Retina (tissue), 1 donor: ENCODE measurements around the gene WNT7A.

Experiments used
- DNase-seq: peaks from one replicate; pipeline ENCODE4 v3.0.0-alpha.2; 2016

The WNT7A gene

DNA sequence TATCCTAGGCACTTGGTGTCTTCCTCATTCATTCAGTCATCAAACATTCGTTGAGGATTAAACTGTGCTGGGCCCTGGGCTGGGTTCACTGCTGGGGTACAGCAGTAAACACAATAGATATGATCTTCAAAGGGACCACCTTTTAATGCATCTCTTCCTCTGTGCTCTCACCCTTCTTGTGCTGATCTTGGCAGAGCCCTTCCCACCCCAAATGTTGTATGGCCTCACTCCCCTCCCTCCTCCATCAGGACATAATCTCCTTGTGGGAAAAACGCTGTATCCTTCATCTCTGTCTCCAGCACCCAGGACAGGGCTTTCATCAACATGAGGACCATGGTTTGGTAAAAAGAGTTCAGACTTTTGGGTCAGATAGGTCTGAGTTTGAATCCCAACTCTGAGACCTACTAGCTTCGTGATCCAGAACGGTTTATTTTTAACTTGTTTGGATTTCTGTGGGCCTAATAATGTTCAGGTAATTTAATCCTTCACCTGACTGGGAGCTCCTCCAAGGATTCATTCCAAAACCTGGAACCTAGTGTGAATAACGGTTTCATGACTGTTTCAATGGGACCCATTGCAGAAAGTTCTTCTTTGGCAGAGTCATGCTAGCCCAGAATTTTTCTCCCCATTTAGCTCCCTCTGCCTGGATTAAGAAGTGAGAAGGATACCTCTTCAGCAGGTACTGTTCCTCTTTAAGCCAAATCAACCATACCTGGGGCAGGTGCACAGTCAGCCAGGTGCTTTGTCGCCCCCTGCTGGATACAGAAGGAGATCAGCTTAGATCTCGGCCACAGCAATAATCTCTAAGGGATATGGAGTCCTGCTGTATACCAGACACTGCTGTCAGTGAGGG, 5.2 kb upstream of the WNT7A start:
- peak; percentile 39 for DNase-seq

DNA sequence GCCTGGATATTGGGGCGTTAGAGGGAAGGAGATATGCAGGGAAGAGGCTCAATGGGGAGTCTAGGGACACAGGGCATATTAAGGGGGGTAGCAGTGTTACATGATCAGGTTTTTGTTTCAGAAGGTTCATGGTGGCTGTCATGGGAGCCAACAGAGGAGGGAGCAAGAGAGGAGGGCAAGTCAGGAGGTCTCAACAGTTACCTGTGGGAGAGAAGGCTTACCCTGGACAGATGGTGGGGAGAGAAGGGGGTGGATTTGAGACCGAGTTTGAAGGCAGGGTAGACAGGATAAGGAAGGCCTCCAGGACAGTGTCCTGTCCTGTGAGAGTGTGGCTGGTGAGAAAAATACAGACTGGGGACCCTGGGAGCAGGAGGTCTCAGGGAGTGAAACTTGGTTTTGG, 3.8 kb upstream of the WNT7A start:
- no peak for DNase-seq

DNA sequence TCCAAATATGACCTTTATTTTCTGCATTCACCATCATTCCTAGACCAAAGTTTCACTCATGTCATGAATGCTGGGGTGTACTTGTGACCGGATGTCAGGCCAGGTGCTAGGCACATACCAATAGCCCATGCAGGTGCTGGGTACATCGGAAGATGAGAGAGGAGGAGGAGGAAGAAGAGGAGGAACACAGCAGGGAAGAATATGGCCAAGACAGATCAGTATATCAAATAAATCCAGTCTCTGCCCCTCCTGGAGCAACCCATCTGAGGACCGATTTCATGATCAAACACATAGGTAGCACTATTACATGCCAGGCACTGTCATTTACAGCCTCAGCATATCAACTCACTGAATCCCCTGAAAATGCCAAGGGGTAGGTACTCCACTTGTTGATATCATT, 3.0 kb upstream of the WNT7A start:
- no peak for DNase-seq

DNA sequence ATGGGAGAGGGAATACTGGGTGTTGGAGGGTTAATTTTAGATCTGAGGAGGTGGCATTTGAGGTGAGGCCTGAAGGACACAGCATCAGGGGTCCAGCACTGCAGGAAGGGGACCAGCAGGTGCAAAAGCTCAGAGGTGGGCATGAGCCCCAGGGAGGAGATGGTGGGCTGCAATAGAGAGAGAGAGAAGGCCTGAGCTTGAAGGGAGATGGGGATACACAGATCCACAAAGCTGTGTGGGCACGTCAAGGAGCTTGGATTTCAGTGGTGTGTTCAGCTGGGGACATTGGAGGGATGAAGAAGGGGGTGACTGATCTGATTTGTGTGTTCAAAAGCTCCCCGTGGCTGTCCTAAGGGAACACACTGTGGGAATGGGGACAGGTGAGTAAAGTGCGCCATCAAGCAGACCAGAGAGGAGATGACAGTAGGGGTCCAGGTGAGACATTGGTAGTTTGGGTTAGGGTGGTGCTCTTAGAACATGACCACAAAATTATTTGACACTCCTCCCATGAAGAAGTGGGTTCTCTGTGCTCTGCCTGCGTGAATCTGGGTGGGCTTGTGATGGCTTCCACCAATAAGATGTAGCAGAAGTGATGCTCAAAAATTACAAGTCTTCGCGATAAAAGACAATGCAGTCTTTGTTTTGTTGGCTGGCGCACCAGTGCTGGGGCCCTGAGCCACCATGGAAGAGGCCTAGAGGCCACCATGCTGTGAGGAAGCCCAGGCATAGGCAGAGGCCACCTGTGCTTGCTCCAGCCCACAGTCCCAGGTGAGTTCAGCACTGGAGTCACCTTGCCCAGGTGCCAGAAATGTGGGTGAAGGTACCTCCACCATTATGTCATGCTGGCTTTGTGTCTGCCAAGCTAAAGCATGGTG, 1.9 kb upstream of the WNT7A start:
- DNase-seq, result no peak

DNA sequence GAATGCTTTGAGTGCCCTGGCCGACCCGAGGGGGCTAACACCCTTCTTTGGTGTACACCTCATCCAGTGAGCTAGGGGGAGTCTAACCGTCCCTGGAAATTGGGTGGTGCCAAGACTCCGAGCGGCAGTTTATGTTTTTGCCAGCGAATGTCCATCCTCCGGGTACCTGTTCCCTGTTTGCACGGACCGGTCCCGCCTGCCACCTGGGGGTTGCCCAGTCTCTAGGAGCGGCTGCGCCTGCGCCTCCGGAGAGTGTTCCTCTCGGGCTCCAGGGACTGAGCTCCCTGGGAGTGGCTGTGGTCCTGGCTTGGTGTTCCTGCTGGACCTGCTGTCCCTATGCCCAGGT, 913 bp upstream of the WNT7A start:
- DNase-seq, result no peak

DNA sequence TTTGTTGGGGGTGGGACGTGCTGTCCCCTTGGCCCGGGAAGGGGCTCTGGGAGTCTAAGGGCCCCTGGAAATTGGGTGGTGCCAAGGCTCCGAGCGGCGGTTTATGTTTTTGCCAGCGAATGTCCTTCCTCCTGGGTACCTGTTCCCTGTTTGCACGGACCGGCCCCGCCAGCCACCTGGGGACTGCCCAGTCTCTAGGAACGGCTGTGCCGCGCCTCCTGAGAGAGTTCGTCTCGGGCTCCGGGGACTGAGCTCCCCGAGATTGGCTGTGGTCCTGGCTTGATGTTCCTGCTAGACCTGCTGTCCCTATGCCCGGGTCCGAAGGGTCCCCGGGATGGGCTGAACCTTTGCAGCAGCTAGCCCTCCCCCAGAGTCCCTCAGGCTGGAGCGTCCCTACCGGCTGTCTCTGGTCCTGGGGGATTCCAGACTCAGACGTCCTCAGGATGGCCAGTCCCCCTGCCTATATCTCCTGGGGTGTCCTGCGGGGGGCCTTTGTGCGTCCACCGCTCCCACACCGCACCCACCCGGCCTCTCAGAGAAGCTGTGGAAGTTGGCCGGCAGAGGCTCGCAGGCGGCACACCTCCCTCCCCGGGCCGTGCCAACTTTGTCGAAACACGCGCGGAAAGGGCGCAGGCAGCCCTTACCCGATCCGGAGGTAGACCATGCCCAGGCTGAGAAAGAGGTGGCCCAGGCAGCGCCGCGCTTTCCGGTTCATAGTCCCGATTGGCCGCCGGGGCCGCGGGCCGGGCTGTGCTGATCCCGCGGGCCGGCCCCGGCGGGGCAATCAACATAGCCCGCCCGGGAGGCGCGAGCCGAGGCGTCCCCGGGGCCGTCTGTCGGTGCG, 547 bp downstream of the WNT7A start:
- DNase-seq, result peak; percentile 74

DNA sequence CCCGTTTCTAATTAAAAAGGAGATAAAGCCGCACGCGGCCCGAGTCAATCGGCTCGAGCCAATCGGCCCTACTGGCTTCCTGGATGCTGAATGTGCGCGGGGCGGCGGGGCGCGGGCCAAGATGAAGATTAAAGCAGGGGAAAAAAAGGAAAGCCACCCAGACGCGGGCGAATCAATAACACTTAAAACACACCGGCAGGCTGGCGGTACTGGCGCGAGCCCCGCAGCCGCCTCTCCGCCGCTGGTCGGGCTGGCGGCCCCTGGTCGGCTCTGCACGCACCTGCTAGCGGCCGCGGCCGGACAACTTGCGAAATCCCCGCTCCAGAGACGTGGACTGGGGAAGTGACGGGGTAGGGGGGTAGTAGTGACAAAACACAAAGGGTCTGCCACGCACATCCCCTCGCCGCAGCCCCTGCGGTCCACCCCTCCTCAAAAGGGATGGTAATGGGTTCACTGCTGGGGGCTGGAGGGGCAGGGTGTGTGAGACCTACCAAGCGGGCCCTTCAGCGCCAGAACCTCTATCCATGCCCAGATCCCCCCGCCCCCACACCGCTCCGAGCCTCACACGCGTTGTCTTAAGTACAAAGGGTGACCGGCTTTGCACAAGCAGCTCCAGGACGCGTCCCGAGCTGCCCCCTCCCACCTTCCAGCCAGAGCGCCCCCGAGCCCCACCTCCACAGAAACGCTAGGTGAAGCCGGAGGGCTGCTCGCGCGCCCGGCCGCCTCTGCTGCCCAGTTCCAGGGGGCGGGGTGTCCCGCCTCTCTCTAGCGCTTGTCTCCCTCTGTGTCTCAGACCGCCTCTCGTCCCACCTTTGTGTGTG, 1.4 kb downstream of the WNT7A start:
- DNase-seq, result peak; percentile 79

DNA sequence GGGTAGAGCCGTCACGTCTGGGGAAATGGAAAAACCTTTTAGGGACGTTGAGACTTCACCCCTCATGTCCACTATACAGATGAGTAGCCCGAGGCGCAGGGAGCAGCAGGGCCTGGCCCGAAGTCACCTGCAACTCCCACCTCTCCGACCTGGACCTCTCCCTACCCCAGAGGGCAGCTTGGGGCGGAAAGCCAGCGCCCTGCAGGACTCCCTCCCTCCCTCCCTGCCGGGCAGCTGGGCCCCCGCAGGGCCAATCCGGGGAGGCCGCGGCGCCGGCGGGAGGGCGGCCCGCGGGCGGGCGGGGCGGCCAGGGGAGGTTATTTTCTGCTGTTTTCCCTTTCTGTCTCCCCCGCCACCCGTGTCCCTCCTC, 2.0 kb downstream of the WNT7A start:
- no peak for DNase-seq

DNA sequence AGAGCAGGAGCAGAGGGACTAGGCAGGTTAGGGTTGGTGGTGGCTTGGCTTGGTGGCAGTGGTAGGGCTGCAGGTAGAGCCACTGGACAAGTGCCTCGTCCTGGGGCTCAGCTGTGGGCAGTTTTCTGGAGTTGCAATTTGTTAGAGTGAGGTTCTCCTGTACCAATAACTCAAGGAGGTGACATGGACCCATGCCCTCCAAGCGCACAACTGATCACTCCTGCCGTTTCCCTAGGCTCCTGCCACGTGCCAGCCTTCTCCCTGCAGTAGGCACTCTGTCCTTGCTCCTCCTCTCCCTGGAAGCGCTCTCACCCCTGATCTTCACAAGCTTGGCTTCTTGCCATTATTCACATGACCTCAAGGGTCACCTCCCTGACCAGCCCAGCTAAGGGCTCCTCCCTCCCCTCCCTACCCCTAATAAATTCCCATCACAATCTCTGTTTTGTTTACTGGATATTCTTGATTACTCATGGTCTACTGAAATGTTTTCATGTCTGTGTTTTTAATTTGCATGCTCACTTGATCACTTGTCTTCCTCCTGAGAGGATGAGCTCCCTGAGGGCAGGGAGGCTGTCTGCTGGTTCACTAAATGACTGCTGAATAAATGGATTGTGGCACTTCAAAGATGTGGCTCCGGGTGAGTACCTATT, 3.3 kb downstream of the WNT7A start:
- no peak for DNase-seq

DNA sequence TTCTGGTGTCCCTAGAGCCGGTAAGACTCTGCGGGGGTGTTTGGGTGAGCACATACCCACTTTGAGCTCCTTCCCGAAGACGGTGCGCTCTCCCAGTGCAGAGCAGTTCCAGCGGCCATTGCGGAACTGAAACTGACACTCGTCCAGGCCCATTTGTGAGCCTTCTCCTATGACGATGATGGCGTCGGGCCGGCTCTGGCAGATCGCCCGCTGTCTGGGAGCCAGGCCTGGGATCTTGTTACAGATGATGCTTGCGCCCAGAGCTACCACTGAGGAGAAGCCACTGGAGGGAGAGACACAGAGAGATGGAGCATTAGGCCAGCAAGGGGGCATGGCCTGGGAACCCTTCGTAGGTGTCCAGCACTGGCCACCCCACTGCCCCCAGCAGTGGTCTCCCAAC, 5.0 kb downstream of the WNT7A start:
- DNase-seq, result no peak

DNA sequence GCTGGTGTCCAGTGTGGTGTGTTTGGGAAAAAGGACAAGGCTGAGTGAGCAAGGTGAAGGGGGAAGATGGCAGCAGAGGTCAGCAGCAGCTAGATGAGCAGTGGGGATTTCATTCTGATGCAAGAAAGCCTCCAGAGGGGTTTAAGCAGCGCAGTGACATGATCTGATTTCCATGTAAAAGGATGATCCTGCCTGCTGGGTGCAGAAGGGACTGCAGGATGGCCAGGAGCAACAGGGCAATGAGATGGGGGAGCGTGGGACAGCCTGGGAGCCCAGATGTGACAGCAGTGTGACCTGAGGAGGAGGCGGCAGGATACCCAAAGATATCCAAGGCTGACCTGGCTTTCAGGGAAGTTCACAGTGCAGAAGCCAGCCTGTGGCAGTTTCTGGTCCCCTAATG, 6.1 kb downstream of the WNT7A start:
- no peak for DNase-seq

DNA sequence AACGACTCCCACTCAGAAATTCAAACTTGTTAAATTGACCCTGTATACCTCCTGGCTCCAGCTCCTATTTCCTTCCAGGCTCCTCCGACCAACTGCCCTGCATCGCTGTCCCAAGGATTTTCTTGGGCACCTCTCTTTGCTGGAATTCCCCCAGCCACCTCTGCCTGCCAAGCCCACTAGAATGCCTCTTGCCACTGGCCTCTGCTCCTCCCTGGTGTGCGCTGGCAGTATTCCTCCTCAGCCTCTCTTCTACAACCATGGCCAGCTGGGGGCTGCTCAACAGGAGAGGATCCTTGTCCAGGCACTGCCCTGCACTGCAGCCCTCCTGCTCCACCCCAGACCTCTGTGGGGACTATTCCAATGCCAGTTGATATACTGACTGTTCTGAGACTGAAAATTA, 7.4 kb downstream of the WNT7A start:
- no peak for DNase-seq

DNA sequence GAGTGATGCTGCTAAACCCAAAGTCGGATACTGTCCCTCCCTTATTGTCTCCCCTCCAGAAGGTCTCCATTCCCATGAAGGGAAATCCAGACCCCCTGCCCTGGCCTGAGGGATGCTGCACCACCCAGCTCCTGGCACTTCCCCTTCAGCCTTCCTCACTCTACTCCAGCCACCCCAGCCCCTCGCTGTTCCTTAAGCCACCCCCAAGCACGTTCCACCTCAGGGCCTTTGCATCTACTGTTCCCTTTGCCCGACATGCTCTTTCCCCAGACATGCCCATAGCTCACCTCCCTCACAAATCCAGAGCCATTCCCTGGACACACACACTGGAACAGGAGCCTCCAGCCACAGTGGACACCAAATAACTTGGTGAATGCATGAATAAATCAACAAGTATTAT, 8.1 kb downstream of the WNT7A start:
- no peak for DNase-seq

DNA sequence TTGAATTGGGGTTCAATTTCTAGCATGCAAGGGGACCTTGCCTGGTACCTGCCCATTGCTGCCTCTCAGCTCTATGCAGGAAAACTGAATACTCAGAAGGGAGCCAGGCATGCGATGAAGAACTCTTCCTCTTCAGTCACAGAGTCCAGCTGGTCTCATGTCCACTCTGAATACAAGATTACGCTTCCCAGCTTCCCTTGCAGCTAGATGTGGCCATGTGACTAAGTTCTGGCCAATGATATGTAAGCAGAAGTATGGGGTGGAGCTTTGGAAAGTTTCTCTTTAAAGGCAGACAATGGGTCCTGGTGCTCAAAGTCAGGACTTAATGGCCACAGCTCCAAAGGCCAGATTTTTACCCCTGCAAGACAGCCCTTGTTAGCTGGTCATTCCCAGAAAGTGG, 9.0 kb downstream of the WNT7A start:
- no peak for DNase-seq

DNA sequence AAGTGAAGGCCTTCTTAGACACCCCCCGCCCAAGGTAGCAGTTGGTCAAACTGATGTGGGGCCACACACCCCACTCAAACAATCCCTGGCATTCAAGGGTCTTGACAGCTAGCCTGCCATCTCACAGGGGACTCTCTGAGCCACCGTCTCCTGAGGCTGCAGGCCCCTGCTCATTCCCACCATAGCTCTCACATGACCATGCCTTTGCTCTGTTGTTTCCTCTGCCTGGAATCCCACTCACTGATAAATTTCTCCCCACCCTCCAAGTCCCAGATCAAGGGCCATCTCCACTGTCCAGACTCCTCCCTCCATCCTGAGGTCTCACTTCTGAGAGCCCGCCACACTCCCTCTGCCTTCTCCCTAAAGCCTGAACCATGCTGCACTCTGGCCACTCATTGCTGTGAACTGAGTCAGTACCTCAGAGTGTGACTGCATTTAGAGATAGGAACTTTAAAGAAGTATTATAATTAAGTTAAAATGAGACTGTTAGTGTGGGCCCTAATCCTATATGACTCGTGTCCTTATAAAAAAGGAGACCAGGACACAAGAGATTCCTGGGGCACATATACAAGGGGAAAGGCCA, 10.0 kb downstream of the WNT7A start:
- no peak for DNase-seq

DNA sequence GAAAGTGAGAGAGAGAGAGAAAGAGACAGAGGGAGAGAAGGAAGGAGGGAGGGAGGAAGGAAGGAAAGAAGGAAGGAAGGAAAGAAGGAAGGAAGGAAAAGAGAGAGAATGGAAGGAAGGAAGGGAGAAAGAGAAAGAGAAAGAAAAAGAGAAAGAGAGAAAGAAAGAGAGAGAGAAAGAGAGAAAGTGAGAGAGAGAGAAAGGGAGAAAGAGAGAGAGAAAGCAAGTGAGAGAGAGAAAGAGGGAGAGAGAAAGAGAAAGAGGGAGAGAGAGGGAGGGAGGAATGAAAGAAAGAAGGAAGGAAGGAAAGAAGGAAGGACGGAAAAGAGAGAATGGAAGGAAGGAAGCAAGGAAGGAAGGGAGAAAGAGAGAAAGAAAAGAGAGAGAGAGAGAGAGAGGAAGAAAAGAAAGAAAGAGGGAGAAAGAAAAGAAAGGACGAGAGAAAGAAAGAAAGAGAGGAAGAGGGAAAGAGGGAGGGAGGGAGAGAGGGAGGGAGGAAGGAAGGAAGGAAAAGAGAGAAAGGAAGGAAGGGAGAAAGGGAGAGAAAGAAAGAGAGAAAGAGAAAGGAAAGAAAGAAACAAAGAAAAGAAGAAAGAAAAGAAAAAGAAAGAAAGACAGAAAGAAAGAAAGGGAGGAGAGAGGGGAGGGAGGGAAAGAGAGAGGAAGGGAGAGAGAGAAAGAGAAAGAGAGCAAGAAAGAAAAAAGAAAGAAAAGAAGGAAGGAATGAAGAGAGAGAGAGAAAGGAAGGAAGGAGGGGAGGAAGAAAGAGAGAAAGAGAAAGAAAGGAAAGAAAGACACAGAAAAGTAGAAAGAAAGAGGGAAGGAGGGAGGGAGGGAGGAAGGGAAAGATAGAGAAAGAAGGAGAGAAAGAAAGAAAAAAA, 10.8 kb downstream of the WNT7A start:
- DNase-seq, result no peak

DNA sequence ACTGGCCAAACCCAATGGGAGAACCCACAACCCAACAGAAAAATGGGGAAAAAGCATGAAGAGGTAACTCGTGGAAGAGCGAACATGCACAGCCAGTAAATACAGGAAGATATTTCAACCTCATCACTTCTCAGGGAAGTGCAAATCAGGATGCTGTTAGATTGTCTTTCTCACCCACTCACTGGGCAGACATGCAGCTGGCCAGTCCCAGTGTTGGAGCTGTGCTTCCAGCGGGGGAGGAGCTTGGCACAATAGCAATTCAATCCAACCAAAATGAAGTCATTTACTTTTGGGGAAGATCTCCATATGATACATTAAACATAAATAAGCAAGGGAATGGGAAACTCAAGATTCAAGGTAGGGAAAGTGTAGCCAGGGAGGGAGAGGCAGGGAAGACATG, 12.1 kb downstream of the WNT7A start:
- DNase-seq, result no peak

DNA sequence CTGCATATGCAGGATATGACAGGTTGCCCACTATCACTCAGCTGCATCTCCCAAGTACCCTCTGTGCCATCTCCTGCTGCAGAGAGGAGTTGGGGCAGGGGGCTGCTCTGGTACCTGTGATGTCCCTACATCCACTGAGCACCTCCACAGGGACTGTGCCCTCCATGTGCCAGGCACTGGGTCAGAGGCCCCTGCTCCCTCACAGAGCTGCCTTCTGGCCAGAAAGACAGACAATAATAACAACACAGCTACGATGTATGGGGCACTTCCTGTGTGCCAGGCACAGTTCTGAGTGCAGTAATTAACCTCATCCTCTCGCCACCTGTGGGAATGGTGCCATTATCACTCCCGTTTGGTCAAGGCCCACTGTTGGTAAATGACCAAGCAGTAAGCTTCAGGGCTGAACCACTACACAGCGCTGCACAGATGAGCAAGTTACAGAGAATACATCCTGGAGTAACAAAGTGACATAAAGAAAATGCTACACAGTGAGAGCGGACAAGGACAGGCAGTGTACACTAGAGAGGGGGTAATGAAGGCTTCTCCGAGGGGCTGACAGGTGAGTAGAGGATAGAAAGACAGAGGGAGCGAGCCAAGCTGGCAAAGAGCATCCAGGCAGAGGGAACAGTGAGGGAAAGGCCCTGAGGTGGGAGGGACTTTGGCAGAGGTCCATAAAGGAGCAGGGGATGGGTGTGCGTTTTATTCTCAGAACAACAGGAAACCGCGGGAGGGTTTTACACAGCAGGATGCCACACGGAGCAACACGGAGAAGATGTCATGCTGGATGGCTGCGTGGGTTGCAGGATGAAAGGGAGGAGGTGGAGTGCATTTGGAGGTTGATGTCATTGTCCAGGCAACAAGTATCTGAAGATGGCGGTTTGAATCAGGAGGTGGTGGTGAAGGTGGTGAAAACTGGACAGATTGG, 13.6 kb downstream of the WNT7A start:
- DNase-seq, result no peak

DNA sequence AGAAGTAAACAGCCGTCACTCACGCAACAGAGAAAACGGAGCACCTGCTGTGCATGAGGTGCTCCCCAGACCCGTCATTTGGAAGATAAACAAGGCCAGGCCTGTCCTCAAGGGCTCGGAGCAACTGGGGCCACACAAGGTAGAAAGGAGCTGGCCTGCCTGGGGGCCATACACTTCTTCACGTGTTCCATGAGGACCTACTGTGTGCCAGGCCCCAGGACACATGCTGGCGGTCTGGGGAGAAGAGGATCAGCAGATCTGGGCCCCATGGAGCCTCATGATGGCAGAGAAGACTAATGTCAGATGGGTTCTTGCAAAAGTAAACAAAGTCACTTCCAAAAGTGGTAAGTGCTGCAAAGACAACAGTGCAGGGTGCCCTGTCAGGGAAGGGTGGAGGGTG, 14.3 kb downstream of the WNT7A start:
- no peak for DNase-seq
